Endothelial cell of umbilical vein (primary cell): Measurements from ENCODE around the gene ADARB2. TPM values are rescaled to one million over a fixed set of nuclear protein-coding genes. Genes with fewer than 3 reads are reported as not detected.

Experiments
- BruUV-seq: library from RNA; stranded (reverse); fragments of 400-500 nt; replicated peaks from 2 replicates; lab custom pipeline; 2021; lab: Mats Ljungman, UMichigan
- CTCF ChIA-PET: fragments of 300-600, 350-600 bp; sonication (Branson Sonifier 250); formaldehyde crosslinking; loops from one replicate; lab custom pipeline; 2021; ENCODE audit warnings: antibody characterized with exemption, inconsistent platforms; lab: Charles Lee
- POLR2A ChIA-PET: fragments of 300-600, 350-600 bp; sonication (Branson Sonifier 250); formaldehyde crosslinking; loops from one replicate; lab custom pipeline; 2021; ENCODE audit warnings: antibody characterized with exemption, inconsistent platforms; lab: Charles Lee
- DNase-seq: peaks from one replicate; pipeline ENCODE4 v3.0.0-alpha.2; 2011; ENCODE audit warnings: low read depth, low spot score
- FAIRE-seq: peaks from 2 replicates; lab custom pipeline; 2011; peaks lifted over from hg19 to GRCh38; lab: Jason Lieb, UNC
- H2AFZ ChIP-seq: 2 replicates; pipeline ENCODE4 v1.6.0; 2012; ENCODE audit warnings: low read depth, low read length, control low read depth, inconsistent platforms
- H3K27ac ChIP-seq: 2 replicates; pipeline ENCODE4 v1.5.1; 2011; ENCODE audit warnings: low read depth, mild to moderate bottlenecking, control low read depth, low read length, moderate library complexity; ENCODE audit not compliant: insufficient read depth
- H3K27me3 ChIP-seq, 2 experiments: 2 replicates each; pipeline versions ENCODE4 v1.6.0 to v1.6.1; 2011; ENCODE audit warnings: low read length in 2 of 2, mixed read lengths in 1 of 2; ENCODE audit not compliant: control insufficient read depth in 2 of 2, insufficient read depth in 2 of 2
- H3K36me3 ChIP-seq, 2 experiments: 2 replicates in 1 of 2; 3 replicates in 1 of 2; pipeline ENCODE4 v1.5.1; 2011; ENCODE audit warnings: low read length in 2 of 2, mild to moderate bottlenecking in 1 of 2, moderate library complexity in 1 of 2; ENCODE audit not compliant: control insufficient read depth in 2 of 2, insufficient read depth in 2 of 2; ENCODE audit errors: extremely low read depth in 1 of 2
- H3K4me1 ChIP-seq: 3 replicates; pipeline ENCODE4 v1.5.1; 2011; ENCODE audit warnings: mild to moderate bottlenecking, low read length; ENCODE audit not compliant: control insufficient read depth, insufficient read depth; ENCODE audit errors: extremely low read depth
- H3K4me2 ChIP-seq: 2 replicates; pipeline ENCODE4 v1.6.1; 2011; ENCODE audit warnings: low read length, control low read depth, mixed read lengths; ENCODE audit not compliant: insufficient read depth
- H3K4me3 ChIP-seq, 3 experiments: fragments of 200-600 bp in 1 of 3; sonication (generic), shearing (Covaris generic) in 1 of 3; replicated peaks in 1 of 3; 2 replicates each; pipeline ENCODE4 v1.5.1; 2011 to 2016; ENCODE audit warnings: control low read depth in 3 of 3, low read length in 3 of 3, mild to moderate bottlenecking in 2 of 3, inconsistent platforms in 1 of 3, low read depth in 1 of 3, moderate library complexity in 1 of 3; ENCODE audit not compliant: insufficient read depth in 1 of 3
- H3K79me2 ChIP-seq: 2 replicates; pipeline ENCODE4 v1.6.0; 2012; ENCODE audit warnings: low read length, inconsistent platforms; ENCODE audit not compliant: control insufficient read depth, insufficient read depth
- H3K9ac ChIP-seq: replicated peaks from 2 replicates; pipeline ENCODE3; 2011; ENCODE audit warnings: low read length, control low read depth; ENCODE audit not compliant: insufficient read depth; ENCODE audit errors: extremely low read depth
- H3K9me1 ChIP-seq: replicated peaks from 3 replicates; pipeline ENCODE4 v1.6.0; 2011; ENCODE audit warnings: mild to moderate bottlenecking, low read length; ENCODE audit not compliant: control insufficient read depth, insufficient read depth; ENCODE audit errors: extremely low read depth
- H3K9me3 ChIP-seq: replicated peaks from 2 replicates; pipeline ENCODE4 v1.5.1; 2012; ENCODE audit warnings: low read length, inconsistent platforms; ENCODE audit not compliant: control insufficient read depth, insufficient read depth
- H4K20me1 ChIP-seq: replicated peaks from 2 replicates; pipeline ENCODE3; 2011; ENCODE audit warnings: mild to moderate bottlenecking, low read length; ENCODE audit not compliant: control insufficient read depth, insufficient read depth; ENCODE audit errors: extremely low read depth
- CTCF ChIP-seq, 2 donors: IDR thresholded peaks; 1 replicate in 1 of 2; 2 replicates in 1 of 2; pipeline ENCODE4 v1.5.1; 2011; ENCODE audit warnings: low read length in 2 of 2, mild to moderate bottlenecking in 2 of 2, moderate library complexity in 2 of 2, control low read depth in 1 of 2, inconsistent platforms in 1 of 2, low read depth in 1 of 2; ENCODE audit not compliant: insufficient read depth in 1 of 2; ENCODE audit errors: extremely low read depth in 1 of 2
- EZH2 ChIP-seq: IDR thresholded peaks from 2 replicates; pipeline ENCODE4 v1.6.1; 2012; ENCODE audit warnings: borderline replicate concordance, low read depth, mild to moderate bottlenecking, moderate library complexity, low read length, inconsistent platforms; ENCODE audit not compliant: severe bottlenecking
- FOS ChIP-seq: IDR thresholded peaks from 2 replicates; pipeline ENCODE4 v1.6.1; 2011; ENCODE audit warnings: mild to moderate bottlenecking, low read length, moderate library complexity, borderline replicate concordance; ENCODE audit not compliant: insufficient read depth
- GATA2 ChIP-seq: IDR thresholded peaks from 2 replicates; pipeline ENCODE4 v1.7.0; 2011; ENCODE audit warnings: low read depth, mild to moderate bottlenecking, moderate library complexity, mixed read lengths, low read length; ENCODE audit not compliant: insufficient read length, insufficient read depth
- JUN ChIP-seq: IDR thresholded peaks from 2 replicates; pipeline ENCODE4 v1.6.1; 2011; ENCODE audit warnings: borderline replicate concordance, low read depth; ENCODE audit not compliant: insufficient read length, insufficient read depth
- MAX ChIP-seq: IDR thresholded peaks from 2 replicates; pipeline ENCODE4 v1.6.1; 2011; ENCODE audit not compliant: insufficient read depth, insufficient read length
- MYC ChIP-seq: IDR thresholded peaks from one replicate; pipeline ENCODE4 v1.6.1; 2011; ENCODE audit warnings: mild to moderate bottlenecking, low read depth, low read length
- POLR2A ChIP-seq: IDR thresholded peaks from 2 replicates; pipeline ENCODE4 v1.6.1; 2012; ENCODE audit warnings: low read depth, mild to moderate bottlenecking, control low read depth, low read length
- POLR2AphosphoS5 ChIP-seq: IDR thresholded peaks from 2 replicates; pipeline ENCODE4 v1.6.1; 2012; ENCODE audit warnings: low read depth, mild to moderate bottlenecking, control low read depth, low read length, moderate library complexity; ENCODE audit not compliant: insufficient read depth
- dilution Hi-C: fragments of 300-500 bp; cut with MboI; formaldehyde crosslinking; loops from one replicate; pipeline ENCODE4 v1.15.0; 2019; ENCODE audit warnings: low sequenced_read_pairs; ENCODE audit not compliant: extremely low pct_ligation_motif_present
- intact Hi-C: fragments of 100-400 bp; cut with micrococcal nuclease; formaldehyde crosslinking; loops from one replicate; pipeline ENCODE4 v1.10.0; 2022
- polyA plus RNA-seq, 4 experiments: library from polyadenylated mRNA; depleted of rRNA in 3 of 4; stranded (reverse) in 3 of 4; unstranded in 1 of 4; fragments of >200 nt; gene quantifications; 2 replicates each; pipeline versions ENCODE4 v1.2.1 to v1.2.3, GENCODE V29; 2011 to 2012; ENCODE audit warnings: missing spikeins in 1 of 4
- total RNA-seq: library from RNA; stranded (reverse); gene quantifications from 2 replicates; pipeline ENCODE4 v1.2.3, GENCODE V29; 2021

ADARB2 gene
- total and polyA plus RNA-seq, 2 donors (not counting 3 experiments of a cell fraction or from before 2014, with no cell fraction given), result not detected

GRCh38 chr10:1294748-1295147 lies 442.6 kb downstream of the ADARB2 start:
- Histone ChIP-seq H3K4me2 (no peak overlapping the region), H3K9me3 (no peaks in the 10 kb centered on the region), H3K27ac (no peak overlapping the region), H3K4me1 (no peaks in the 10 kb centered on the region), H3K27me3 (no peaks in the 10 kb centered on the region), H3K4me3 (no peak overlapping the region), H3K79me2 (no peaks in the 10 kb centered on the region), H3K9ac (no peak overlapping the region), H3K36me3 (no peaks in the 10 kb centered on the region), H4K20me1 (no peaks in the 10 kb centered on the region), H2AFZ (no peak overlapping the region), H3K9me1 (no peaks in the 10 kb centered on the region)
- intact Hi-C loops, result no loop called here
- ChIA-PET CTCF (no interaction called here), POLR2A (no interaction called here)
- no TSS peak for BruUV-seq
- FAIRE-seq, result no peak
- no peak for DNase-seq
- dilution Hi-C loops, result no loop called here
- TF ChIP-seq CTCF (IDR thresholded peaks at IDR 0.05; ENCODE audit: extremely low read depth in 1 of 2, insufficient read depth in 1 of 2, low read depth in 1 of 2, low read length in 2 of 2) (no peak), EZH2 (no peak), FOS (no peak), MYC (no peak), POLR2A (no peak), POLR2AphosphoS5 (no peak), MAX (no peak), JUN (no peak), GATA2 (no peak)
